ENCODE measurements around the gene MTNR1B. TPM values are rescaled to one million over a fixed set of nuclear protein-coding genes. Genes with fewer than 3 reads are reported as not detected.

Gene MTNR1B
- not detected for polyA plus RNA-seq (ENCODE audit: insufficient read length in 10 of 10)
- long read RNA-seq, donor 1 = 0 reads
- long read RNA-seq, donor 2 = 0 reads
- long read RNA-seq, donor 3 = 0 reads
- long read RNA-seq, donor 4 = 0 reads
- long read RNA-seq, donor 5 = 0 reads
- long read RNA-seq, donor 6 = 0 reads
- long read RNA-seq, donor 7 = 0 reads
- long read RNA-seq, donor 8 = 0 reads
- long read RNA-seq, donor 9 = 0 reads

DNA sequence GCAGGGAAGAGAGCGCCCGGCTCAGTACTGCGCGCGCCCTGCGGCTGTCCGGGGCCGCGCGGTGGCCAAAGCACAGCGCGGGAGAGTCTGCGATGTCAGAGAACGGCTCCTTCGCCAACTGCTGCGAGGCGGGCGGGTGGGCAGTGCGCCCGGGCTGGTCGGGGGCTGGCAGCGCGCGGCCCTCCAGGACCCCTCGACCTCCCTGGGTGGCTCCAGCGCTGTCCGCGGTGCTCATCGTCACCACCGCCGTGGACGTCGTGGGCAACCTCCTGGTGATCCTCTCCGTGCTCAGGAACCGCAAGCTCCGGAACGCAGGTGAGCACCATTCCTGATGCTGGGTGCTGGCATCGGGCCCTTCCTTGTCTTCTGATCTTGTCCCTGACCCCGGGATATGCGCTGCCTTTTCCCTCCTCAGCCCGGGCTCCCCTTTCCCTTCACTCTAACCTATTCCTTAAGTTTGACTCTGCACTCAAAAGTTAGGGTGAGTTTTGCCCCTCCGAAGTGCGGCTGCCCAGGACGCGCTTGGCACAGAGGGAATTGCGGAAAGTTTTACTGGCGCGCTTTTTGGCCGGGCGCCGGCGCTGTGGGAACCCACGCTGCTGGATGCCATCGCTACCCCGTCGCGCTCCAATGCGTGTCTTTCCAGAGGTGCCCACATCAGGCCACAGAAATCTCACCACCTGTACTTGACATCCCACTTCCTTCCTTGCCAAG lies at the start of gene MTNR1B:
TSS of gene MTNR1B (plus strand) at position 18 of the 714 bp plus-strand sequence. CDS start at position 93, 75 bp downstream.
- peak in 1 of 3 donors; percentile 24 for DNase-seq

DNA sequence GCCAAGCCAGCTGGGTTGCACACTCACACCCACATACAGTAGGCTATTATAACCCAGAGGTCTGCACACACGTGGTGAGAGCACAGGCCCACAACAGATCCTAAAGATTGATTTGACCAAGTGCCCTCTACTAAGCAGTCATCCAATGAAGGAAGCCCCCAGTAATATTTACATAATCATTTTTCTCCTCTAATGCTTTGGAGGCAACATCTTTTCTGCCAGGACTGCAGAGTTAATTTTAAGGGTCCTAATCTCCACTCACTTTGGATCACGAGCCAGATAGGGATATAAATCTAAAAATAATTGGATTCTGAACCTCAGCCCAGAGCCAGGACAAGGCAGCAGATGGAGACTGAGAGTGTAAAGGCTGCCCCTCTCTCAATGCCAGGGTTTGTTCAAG lies 49.1 kb upstream of the MTNR1B start:
- no peak for DNase-seq

DNA sequence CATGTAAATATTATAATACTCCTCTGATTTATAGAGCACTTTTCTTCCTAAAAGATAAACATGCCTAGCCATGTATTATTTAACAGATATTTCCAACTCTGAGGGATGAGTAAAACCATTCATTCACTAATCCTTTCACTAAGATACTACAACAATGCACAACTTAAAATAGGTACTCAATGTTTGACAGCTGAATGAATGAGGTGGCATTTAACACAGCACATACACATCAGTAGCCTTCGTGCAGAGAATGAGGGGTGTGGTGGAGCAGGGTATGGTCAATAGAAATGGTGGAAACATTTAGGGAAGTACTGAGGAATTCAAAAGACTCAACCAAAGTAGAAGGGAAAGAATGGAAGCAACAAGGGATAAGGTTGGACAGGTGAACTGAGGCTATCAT lies 46.7 kb upstream of the MTNR1B start:
- DNase-seq = no peak

DNA sequence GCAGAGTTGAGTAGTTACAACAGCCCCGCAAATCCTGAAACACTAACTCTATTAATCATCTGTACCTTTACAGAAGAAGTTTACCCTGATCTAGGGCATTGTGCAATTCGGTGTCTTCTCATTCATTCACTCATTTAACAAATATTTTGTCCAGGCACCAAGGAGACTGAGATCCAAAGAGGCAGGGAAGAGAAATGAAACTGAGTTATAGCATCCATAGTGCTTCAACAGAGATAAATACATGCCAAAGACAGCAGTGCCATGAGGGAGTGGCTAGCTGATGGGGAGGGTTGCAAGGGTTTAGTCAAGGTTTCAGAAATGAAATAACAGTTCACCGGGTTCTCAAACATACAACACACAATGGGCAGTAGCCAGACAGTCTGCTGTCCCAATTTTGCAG lies 40.2 kb upstream of the MTNR1B start:
- DNase-seq = no peak

DNA sequence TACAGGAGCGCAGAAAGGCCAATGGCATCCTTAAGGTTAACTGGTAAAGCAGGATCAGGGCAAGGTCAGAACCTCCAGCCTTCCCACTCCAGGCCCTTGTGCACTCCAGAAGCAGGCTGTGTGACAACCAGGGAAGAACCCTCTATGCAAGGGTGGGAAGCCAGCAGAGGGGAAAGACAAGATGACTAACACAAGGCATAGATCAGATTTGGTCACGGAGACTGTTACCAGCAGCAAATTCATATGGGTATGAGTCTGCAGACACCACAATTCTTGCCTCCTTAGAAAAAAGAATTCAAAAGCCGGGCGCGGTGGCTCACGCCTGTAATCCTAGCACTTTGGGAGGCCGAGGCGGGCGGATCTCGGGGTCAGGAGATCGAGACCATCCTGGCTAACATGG lies 39.8 kb upstream of the MTNR1B start:
- DNase-seq = no peak

DNA sequence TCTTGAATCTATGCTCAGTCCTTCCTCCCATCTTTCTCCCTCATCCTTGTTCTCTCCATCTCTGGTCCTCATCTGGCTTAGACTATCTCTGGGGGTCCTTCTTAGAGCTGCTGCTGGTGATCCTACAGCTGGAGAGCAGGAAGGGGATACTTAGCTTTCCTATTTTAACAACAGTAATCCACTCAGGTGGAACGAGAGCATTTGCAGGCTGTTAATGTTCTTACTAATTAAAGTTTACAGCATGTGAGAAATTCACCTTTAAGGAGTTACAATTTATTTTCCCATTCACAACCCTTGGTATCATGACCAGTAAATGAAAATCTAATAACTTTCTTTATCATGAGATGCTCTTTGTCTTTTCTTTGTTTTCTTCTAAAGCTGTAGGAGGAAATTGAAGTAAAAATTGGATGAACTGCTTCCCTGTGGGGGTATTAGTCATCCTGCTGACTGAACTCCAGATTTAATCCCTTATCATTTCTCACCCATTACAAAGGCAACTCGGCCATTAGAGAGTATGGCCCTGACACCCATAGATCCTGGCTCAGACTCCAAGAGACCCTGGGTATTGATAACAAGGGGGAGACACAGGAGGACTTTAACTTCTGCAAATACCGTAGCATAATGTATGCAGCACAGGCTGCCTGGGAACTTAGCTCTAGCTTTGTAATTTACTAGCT lies 37.6 kb upstream of the MTNR1B start:
- DNase-seq = peak in 1 of 3 donors; percentile 3

DNA sequence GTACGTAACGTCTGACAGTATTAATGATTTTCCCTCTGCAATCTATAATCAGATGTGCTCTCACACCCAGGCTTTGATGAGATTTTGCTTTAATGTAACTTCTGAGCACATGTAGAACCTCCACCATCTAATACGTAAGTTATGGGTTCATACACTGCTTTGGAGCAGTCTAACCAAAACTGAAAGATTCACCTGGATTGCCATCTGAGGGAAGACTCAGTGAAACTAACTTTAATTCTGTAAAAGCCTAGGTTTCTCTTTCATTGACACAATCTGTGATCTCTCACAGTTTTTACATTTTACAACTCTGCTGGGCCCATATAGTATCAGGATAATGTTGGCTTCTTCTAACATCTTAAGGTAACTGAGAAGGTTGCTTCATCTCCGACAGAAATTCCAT lies 30.1 kb upstream of the MTNR1B start:
- DNase-seq = no peak

DNA sequence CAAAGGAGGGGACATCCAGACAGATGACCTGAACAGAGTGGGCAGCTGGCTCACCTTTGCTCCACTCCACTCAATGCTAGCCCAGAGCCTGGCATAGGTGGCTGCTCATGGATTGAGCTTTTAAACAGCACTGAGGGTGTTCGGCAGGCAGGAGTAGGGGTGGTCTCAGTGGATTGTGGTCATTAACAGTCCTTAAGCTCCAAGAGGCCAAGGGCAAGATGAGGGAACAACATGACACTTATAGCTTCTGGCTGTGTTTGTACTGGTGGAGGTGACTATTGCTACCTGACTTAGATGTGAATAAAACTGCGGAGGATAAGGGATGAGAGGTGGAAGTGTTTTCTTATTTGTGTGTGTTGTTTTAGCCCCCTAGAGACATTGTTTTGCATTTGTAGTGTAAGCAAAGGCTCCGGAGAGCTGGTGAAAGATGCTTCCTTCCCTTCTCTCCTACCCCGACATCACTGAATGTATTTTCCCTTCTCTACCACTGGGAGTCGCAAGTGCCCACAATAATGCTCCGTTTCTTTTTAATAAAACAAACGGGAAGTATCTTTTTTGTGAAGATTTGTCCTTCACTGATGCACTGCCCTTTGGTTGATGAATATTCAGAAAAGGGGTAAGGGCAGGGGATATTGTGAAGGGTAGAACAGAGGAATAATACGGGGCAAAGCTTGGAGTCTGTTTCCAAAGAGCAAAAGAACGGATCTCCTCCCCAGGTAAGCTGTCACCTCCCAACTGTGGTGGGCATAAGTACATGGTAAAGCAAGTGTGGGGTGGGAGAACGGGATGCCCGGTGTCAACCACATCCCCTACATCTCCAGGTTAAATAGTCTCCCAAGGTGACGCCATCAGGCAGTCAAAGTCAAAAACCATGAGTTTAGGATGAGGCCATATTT lies 27.5 kb upstream of the MTNR1B start:
- peak; percentile 18 to 49 (median 19) for DNase-seq

DNA sequence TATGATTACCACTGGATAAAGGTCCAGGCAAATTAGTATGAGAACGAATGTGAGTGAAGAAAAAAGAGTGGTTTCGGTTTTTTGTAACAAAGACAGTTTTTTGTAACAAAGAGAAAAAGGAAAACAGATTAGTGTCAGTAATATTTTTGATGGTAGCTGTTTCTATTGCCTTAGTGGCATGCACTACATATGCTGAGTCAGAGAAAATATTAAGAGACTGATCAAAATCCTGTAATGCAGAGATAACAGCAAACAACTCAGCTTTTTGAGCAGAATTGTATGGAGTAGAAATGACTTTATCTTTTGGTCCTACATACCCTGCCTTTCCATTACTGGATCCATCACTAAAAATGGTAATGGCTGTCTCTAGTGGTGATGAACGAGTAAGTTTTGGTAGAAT lies 22.7 kb upstream of the MTNR1B start:
- DNase-seq = no peak

DNA sequence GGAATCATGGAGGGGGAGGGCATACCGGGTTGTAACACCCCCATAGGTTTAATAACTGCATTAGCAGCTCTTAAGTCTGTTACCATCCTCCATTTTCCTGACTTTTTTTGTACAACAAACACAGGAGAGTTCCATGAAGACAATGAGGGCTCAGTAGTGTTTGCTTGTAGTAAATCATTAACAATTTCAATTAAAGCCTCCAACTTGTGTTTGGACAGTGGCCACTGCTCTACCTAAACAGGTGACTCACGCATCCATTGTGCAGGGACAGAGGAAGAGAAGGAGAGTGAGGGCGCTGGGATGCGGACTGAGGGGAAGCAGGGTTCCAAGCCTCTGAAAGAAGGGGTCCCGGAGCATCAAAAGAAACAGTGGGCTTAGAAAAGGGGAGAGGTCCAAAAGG lies 21.3 kb upstream of the MTNR1B start:
- DNase-seq = no peak

DNA sequence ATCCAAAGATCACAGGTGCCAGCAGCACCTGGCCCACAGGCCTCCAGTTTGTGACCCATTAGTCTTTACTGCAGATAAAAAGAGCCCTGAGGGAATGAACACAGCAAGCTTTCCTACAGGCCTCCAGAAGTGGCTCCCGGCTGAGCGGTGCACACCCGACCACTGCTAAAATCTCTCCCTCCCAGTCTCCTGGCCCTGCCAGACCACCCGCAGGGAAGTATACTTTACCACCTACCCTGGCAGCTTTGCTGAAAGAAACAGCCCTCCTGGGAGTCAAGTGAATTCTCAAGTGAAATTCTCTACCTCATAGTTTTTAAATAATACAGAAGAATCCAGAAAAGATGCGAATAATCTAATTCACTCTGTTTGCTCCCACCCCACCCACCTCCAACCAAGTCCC lies 15.4 kb upstream of the MTNR1B start:
- no peak for DNase-seq

DNA sequence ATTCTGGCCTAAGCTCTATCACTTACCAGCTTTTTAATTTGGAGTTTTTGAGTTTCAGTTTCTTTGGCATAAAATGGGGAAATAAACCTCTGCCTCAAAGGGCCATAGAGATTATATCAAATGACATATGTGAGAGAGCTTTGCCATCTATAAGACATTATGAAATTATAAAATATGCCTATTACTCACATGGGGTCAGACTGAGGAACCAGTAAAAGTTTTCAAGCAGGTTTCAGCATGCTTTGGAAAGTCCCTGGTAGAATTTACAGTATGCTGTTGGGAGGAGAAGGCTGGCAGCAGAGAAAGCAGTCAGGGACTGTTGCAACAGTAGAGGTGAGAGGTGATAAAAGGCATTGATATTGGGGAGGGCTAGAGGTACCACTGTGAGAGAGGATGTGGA lies 13.6 kb upstream of the MTNR1B start:
- DNase-seq = no peak

DNA sequence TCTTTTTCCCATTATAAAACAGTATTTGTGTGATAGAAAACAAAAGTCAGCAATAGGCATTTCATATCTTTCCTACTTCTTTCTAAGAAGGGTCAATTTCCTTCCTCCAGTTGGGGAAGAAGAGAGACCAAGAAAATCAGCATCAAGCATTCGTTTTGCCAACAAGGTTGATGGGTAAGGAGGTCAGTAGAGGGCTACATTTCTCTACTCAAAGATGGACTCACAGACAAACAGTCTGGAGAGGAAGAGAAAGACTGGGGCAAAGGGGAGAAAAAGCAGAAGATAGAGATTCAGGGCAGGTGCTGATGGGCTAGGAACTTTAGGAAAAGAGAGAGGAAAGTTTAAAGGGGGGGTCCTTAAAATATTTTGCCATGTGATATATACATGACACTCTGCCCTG lies 8.6 kb upstream of the MTNR1B start:
- DNase-seq = no peak

DNA sequence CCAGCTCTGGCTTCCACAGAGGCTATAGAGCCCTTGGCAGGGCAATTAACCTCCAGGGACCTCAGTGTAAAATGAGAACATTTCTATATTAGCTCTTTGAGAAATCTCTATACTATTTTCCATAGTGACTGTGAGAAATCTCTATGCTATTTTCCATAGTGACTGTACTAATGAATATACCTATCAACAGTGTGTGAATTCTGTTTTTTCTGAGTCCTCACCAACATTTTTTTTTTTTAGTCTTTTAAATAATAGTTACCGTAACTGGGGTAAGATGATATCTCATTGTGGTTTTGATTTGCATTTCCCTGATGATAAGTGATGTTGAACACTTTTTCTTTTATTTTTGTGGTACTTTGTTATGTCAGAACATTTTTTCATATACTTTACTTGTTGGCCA lies 7.0 kb upstream of the MTNR1B start:
- no peak for DNase-seq

DNA sequence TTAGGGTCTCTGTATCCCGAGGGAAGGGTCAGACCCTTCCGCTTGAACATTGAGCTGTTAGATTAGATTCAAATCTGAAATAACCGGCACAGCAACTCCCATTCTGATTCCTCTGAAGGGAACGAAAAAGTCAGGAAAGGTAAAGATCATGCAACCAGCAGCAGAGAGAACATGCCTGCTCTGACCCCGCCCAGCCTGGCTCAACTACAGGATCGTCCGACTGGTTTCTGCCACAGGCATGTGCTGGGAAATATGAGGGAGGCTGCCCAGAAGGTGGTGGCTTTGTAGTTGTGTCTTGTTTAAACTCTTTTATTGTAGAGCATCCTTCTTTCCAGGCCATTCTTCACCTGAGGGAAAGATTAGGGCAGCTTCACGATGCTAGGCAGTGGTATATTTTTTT lies 5.0 kb upstream of the MTNR1B start:
- no peak for DNase-seq

DNA sequence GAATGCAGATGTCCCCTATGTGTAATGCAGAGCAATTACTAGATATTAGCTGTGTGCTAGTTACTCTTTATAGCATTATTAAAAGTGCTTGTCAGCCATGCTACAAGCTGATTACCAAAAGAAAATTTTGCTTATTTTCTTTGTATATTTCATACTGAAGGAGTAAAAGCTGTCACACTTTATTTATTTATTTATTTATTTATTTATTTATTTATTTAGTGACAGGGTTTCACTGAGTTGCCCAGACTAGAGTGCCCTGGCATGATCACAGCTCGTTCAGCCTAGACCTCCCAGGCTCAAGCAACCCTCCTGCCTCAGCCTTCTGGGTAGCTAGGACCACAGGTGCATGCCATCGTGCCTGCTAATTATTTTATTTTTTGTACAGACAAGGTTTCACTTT lies 4.3 kb upstream of the MTNR1B start:
- no peak for DNase-seq

DNA sequence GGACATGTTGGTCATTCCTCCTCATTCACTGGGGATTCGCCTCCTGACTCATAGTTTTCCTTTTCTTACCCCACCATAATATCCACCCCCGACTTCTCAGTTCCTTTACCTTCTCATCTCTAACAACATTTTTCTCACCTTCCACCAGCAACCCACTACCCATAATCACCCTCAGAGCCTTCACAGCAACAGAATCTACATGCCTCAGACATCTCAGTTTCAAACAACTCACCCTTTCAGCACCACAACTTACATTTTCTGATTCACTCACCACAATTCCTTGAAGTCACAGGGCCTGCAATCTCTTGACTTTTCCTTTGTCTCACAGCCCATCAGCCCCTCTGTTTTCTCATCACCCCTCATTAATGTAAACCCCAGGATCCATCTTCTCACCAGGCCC lies 2.3 kb upstream of the MTNR1B start:
- no peak for DNase-seq

DNA sequence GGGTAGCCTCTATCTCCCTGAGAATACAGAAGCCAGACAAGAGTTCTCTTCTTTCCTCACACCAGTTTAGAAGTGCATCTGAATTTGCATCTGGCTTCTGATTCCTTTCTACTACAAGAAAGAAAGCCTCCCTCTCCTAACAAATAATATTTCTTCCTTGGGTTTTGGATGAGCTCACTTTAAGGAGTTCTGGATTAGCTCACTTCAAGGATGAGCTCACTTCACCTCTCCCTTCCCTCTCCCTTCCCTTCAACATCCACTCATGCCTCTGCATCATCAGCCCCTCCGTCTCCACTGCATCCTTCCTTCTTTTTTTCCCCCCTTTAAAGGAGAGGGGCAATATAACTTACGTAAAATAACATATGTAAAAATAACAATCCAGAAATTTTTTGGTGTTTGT lies 1.6 kb upstream of the MTNR1B start:
- no peak for DNase-seq

DNA sequence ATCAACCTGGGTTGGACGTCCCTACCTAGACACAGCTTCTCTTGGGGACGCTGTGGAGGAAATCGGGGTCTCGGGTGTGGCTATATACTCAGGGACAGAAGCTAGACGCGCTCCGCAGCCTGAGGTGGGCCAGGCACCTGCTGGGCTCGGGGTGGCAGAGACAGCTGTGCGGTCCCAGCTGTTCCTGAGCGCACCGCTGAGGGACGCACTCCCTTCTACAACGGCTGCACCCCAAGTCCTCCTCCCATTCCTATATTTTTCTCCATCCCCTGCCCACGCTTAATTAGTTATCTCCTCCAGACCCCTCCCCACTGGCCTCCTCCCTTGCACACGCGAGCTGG lies 188 bp upstream of the MTNR1B start:
- no peak for DNase-seq

DNA sequence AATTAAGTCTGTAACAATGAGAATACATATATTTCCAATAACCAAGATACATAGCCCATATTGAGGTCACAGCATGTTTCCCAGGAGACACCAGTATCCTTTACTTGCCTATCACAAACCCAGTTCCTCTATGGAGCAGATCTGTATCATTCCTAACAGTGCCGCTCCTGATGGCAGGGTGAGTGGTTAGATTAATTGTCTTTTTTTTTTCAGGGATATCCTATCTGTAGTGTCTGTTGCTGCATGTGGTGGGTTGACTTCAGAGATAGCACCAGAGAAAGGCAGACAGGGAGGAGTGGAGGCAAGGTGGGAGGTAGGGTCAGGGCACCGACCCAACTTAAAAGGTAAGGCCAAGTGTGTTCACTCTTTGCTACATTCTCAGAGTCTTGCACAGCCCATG lies 2.8 kb downstream of the MTNR1B start:
- DNase-seq = no peak

DNA sequence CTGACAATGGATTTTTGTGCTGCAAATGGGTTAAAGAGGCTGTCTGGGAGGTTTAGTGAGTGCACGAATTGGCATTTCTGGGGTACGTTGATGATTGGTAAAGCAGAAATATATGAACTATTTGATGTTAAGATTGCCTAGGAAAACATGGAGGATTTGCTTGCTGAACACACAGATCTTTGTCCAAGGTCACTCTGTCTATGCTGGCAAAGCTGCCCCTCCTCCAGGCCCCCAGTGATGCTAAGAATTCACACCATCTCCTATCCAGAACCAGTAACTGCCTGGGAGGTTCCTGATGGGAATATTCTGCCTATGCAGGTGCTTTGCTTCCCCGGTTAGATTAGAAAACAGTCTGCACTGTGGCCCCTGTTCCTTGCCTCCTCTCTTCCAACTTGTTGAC lies 5.8 kb downstream of the MTNR1B start:
- no peak for DNase-seq

DNA sequence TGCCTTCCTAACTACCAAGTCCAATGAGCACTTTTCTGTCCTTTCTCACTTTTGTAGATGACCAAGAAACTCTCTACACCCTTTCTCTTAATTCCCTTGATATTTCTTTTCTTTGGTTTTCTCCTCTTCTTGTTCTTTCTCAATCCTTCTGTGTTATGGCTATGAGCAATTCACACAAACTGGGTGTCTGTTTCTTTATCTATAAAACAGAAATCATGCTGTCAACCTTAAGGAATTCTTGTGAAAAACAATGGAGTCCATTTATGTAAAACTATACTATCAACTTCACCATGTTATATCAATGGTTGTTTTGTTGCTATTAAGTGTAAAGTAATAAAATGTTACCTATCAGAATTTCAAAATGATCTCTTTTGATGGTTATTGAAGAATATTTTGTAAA lies 7.2 kb downstream of the MTNR1B start:
- DNase-seq = no peak

DNA sequence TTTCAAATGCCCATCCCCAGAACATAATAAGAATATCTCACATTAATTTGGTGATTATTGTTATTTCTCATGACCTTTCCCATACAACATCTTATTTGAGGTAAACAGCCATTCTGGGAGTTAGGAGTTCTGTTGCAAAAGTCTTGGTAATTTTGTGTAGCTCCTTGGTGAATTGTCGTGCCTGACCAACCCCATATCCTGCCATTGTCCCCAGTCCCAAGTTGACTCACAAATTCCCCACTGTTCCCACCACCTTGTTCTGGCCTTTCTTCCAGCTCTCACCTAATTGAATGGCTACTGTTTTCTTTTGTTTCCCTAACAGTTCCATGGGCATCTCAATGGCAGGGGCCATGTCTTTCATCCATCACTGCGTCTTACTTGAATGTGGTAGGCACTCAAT lies 8.0 kb downstream of the MTNR1B start:
- no peak for DNase-seq
